Measurements from ENCODE around the gene PLEKHA3.
"Not testable (repeated sequence)": the region's sequence is repeated elsewhere in the genome, so short reads cannot be mapped to it uniquely, and the experiment has no call there.

The PLEKHA3 gene

GRCh38 chr2:178525460-178525859, 45.2 kb downstream of the PLEKHA3 start:
- not testable (repeated sequence) for DNase-seq

GRCh38 chr2:178526256-178526655, 46.0 kb downstream of the PLEKHA3 start:
- DNase-seq = no peak

DNA sequence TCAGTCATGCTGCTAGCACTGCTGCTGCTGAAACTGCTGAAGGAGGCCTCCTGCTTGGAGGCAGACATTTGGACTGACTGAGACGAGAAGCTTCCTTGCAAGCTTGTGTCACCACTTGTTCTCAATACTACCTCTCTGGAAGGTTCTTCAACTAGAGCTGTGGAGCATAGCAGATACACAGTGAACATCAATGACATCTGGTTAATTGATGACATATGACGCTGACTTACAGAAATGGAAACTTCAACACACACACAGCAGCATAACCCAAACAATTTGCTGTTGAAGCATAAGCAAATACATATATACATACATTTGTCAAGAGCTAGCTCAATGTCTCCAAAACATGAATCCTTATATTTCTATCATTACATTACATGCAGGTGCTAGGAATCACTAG, 47.3 kb downstream of the PLEKHA3 start:
- no peak for DNase-seq

GRCh38 chr2:178528647-178529046, 48.4 kb downstream of the PLEKHA3 start:
- DNase-seq = no peak

DNA sequence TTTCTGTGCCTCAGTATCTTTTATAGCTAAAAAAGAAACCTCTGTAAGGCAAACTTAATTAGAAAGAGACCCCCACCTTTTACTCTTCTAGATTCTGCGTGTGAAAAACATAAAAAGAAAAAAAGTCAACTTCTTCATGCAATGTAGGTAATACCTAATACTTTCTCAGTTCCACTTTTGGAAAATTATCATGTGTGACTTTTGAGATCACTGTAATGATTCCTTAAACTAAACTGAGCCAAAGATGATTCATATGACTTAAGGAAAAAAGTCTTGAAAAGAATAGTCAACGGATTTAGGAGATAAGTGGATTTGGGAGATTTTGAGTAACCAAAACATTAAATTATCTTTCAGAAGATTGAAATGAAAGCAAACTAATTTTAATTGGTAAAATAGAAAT, 48.9 kb downstream of the PLEKHA3 start:
- DNase-seq = no peak

DNA sequence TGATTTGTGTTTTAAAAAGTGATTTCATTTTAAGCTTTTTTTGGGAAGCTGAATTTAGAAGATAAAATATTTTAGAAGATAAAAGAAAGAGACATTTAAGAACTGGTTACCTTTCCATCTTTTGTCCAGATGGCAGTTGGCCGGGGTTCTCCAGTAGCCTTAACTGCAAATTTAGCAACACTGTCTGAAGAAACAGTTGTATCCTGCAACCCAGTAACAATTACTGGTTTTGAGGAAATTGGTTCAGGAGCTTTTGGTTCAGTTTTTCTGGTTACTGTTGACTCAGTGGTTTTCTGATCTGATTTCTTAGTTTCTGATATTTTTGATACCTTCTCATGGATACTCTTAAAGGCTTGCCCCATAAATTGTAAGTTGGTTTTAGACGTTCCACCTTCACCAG, 49.9 kb downstream of the PLEKHA3 start:
- DNase-seq = no peak

- DNase-seq = no peak
Measured at GRCh38 chr2:178530625-178531142, 50.4 kb downstream of the PLEKHA3 start.

- no peak for DNase-seq
Measured at GRCh38 chr2:178531168-178531567, 50.9 kb downstream of the PLEKHA3 start.

DNA sequence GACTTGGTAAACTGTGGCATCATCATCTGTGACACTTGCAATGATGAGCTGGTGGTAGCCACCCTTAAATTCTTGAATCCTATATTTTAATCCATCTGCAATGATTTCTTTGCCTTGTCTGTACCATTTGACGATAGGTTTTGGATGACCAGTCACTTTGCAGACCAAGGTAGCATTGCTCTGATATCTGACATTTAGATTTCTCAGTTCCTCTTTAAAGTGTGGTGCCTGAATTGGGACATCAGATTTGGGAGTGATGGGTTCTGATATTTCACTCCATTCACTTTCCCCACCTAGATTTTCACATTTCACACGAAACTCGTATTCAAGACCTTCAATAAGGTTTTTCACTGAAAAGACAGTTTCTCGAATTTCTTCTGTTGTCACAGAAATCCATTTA, 55.8 kb downstream of the PLEKHA3 start:
- DNase-seq = no peak

DNA sequence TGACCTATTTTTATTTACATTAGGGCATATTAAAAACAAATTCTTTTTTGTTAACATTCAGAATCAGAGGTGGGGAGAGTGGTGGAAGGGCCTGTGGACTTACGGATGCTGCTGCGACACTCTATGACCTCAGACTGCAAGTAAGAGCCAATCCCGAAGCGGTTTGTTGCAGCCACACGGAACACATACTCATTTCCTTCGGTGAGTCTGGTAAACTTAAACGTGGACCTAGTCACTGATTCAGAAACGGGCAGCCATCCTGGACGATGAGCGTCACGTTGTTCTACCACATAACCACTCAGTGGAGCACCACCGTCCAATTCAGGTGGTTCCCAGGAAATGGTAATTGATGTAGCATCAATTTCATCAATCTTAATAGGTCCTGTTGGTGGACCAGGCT, 61.9 kb downstream of the PLEKHA3 start:
- DNase-seq = no peak

- no peak for DNase-seq
Measured at GRCh38 chr2:178542569-178542968, 62.3 kb downstream of the PLEKHA3 start.

DNA sequence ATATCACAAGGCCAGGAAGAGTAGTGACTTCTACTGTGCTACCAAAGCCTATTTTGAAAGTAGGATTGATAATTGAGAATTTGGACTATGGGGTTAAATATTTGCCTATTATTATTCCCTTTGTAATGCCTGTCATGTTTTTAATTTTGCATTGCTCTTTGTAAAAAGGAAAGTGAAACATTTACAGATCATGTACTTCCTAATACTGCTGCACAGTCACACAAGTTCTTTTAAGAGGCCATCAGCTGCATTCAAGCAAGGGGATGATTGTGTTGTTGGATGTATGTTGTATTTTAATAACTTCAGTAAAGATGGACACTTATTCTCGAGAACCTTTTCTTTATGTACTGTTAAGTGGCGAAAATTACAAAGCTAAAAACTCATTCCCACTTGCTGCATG, 70.1 kb downstream of the PLEKHA3 start:
- no peak for DNase-seq

- DNase-seq = no peak
Measured at GRCh38 chr2:178553047-178553446, 72.8 kb downstream of the PLEKHA3 start.

Measured in NCI-H2107 (cell line).